ENCODE measurements around the gene PCSK9.

DNA sequence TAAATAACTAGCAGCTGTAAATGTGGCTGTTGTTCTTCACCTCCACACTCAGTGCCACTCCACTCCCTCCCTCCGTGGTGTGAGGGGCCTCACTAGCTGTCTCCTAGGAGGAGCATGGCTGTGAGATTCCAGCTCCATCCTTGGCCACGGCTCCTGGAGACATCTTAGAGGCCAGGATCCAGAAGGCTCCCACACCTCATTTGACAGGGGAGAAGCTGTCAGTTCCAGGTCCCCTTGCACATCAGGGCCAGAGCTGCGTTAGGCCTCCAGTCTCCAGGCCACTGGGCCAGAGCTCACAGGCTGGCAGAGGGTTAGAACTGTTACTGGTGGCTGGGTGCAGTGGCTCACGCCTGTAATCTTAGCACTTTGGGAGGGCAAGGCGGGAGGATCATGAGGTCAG lies 15.0 kb downstream of the PCSK9 start:
- TF ChIP-seq, protein P1, sequence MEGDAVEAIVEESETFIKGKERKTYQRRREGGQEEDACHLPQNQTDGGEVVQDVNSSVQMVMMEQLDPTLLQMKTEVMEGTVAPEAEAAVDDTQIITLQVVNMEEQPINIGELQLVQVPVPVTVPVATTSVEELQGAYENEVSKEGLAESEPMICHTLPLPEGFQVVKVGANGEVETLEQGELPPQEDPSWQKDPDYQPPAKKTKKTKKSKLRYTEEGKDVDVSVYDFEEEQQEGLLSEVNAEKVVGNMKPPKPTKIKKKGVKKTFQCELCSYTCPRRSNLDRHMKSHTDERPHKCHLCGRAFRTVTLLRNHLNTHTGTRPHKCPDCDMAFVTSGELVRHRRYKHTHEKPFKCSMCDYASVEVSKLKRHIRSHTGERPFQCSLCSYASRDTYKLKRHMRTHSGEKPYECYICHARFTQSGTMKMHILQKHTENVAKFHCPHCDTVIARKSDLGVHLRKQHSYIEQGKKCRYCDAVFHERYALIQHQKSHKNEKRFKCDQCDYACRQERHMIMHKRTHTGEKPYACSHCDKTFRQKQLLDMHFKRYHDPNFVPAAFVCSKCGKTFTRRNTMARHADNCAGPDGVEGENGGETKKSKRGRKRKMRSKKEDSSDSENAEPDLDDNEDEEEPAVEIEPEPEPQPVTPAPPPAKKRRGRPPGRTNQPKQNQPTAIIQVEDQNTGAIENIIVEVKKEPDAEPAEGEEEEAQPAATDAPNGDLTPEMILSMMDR (IDR thresholded peaks at IDR 0.05; ENCODE audit: insufficient read depth, low read depth, low read length) = no peak
- TF ChIP-seq EZH2 (IDR thresholded peaks at IDR 0.05; ENCODE audit: insufficient read depth, low read length) = no peak
